ENCODE results near the gene C6orf141.

DNA sequence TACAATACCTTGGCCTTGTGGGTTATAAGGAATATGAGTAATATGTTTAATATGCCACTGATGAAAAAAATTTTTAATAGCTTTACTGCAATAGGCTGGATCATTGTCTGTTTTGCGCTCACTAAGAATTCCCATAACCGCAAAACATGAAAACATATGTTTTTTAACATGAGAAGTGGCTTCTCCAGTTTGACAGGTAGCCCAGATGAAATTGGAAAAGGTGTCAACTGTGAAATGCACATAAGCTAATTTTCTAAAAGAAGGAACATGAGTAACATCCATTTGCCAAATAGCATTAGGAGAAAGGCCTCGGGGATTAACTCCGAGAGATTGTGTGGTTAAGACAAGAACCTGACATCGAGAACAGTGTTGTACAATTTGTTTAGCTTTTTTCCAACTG lies 45.8 kb upstream of the C6orf141 start:
- TF ChIP-seq, protein P1, sequence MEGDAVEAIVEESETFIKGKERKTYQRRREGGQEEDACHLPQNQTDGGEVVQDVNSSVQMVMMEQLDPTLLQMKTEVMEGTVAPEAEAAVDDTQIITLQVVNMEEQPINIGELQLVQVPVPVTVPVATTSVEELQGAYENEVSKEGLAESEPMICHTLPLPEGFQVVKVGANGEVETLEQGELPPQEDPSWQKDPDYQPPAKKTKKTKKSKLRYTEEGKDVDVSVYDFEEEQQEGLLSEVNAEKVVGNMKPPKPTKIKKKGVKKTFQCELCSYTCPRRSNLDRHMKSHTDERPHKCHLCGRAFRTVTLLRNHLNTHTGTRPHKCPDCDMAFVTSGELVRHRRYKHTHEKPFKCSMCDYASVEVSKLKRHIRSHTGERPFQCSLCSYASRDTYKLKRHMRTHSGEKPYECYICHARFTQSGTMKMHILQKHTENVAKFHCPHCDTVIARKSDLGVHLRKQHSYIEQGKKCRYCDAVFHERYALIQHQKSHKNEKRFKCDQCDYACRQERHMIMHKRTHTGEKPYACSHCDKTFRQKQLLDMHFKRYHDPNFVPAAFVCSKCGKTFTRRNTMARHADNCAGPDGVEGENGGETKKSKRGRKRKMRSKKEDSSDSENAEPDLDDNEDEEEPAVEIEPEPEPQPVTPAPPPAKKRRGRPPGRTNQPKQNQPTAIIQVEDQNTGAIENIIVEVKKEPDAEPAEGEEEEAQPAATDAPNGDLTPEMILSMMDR (optimal IDR thresholded peaks at IDR 0.05 in 1 of 3, IDR thresholded peaks at IDR 0.05 in 1 of 3, conservative IDR thresholded peaks at IDR 0.05 in 1 of 3; ENCODE audit: extremely low read depth in 1 of 3, insufficient read depth in 2 of 3, low read length in 3 of 3) = no peak
- no peak for TF ChIP-seq EZH2 (IDR thresholded peaks at IDR 0.05; ENCODE audit: low read length)

Measured in keratinocyte (primary cell).